K562 (cell line): ENCODE results near the gene SLC7A9. TPM values are rescaled to one million over a fixed set of nuclear protein-coding genes. Genes with fewer than 3 reads are reported as not detected.

Source experiments
- HNRNPH1 ChIP-seq: fragments of 200-400 bp; formaldehyde crosslinking; optimal IDR thresholded peaks from 2 replicates; pipeline ENCODE3; 2017; ENCODE audit warnings: low read depth, mild to moderate bottlenecking, low read length, moderate library complexity
- JUNB ChIP-seq: fragments of 450-650 bp; formaldehyde crosslinking; conservative IDR thresholded peaks from 2 replicates; pipeline ENCODE4 v1.4.0; 2020; ENCODE audit warnings: mild to moderate bottlenecking
- MTA2 ChIP-seq: fragments of 450-650 bp; IDR thresholded peaks from 2 replicates; pipeline ENCODE4 v1.6.1; 2016; ENCODE audit warnings: low read depth
- NCOA4 ChIP-seq: fragments of 450-650 bp; IDR thresholded peaks from 2 replicates; pipeline ENCODE4 v1.6.1; 2018; ENCODE audit warnings: mild to moderate bottlenecking; ENCODE audit not compliant: partially characterized antibody
- SREBF1 ChIP-seq: fragments of 150-350 bp; IDR thresholded peaks from 2 replicates; pipeline ENCODE4 v1.6.1; 2014; ENCODE audit warnings: antibody characterized with exemption, low read depth, low read length, borderline replicate concordance
- ZNF232 ChIP-seq: sonication (generic); formaldehyde crosslinking; IDR thresholded peaks from 2 replicates; pipeline ENCODE4 v1.8.0; 2022; ENCODE audit warnings: mild to moderate bottlenecking, missing genetic modification reagents
- polyA plus RNA-seq, 8 experiments: library from polyadenylated mRNA; depleted of rRNA in 4 of 8; stranded (reverse) in 5 of 8; unstranded in 3 of 8; fragments of >200 nt; fragmentation: Nextera tagmentation in 2 of 8; fragmentation: Illumina TruSeq in 1 of 8; extraction: Ambion mirVana in 2 of 8; extraction: Trizol in 1 of 8; gene quantifications; 2 replicates each; pipeline versions ENCODE4 v1.2.1 to v1.2.3, GENCODE V29; 2011 to 2014; ENCODE audit warnings: inconsistent platforms in 1 of 8, missing spikeins in 1 of 8
- total RNA-seq, 7 experiments: library from RNA; depleted of rRNA in 6 of 7; stranded (reverse); fragments of >200 nt in 6 of 7; fragmentation: Illumina TruSeq in 2 of 7; extraction: Trizol in 2 of 7; gene quantifications; 2 replicates each; pipeline versions ENCODE4 v1.2.1 to v1.2.3, GENCODE V29; 2011 to 2021; ENCODE audit warnings: low replicate concordance in 1 of 7
- TF ChIP-seq, protein P1 (sequence below): IDR thresholded peaks from 2 replicates; pipeline ENCODE4 v1.6.1; 2011; ENCODE audit not compliant: insufficient read length; ENCODE audit errors: extremely low read depth
- TF ChIP-seq, protein P2 (sequence below): fragments of 250-450 bp; sonication (Bioruptor Pico); IDR thresholded peaks from 2 replicates; pipeline ENCODE4 v1.8.0; 2022; ENCODE audit warnings: inconsistent platforms
- TF ChIP-seq, protein P3 (sequence below): fragments of 450-650 bp; formaldehyde crosslinking; IDR thresholded peaks from 2 replicates; pipeline ENCODE4 v1.4.0; 2020; ENCODE audit warnings: mild to moderate bottlenecking

Gene SLC7A9
- total and polyA plus RNA-seq, 9 of the 15 experiments (the other 6 are each of a cell fraction or from before 2014, with no cell fraction given) = not detected

DNA sequence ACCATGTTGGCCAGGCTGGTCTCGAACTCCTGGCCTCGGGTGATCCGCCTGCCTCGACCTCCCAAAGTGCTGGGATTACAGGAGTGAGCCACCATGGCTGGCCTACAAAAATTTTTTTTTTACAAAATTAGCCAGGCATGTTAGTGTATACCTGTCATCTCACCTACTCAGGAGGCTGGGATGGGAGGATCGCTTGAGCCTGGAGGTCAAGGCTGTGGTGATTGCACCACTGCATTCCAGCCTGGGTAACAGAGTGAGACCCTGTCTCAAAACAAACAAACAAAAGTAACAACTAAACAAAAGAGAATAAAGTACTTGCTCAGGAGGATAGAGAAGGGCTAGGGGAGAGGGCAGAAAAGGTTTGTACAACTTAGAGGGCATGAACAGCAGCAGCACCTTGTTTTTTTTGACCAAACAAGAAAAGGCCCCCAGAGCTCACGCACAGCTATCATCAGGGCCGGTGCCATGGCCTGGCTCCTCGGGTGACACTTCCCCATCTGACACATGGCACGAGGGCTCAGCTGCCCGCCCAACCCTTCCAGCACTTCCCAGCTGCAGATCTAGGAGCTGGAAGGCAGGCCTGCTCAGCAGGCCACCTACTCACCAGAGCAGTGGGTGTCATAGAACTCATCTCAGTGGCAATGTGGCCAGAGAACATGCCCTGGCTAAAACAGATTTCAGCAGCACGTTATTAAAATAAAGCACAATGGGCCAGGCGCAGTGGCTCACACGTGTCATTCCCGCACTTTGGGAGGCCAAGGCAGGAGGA is 8.6 kb upstream of the SLC7A9 start (continued):
- TF ChIP-seq, protein P1, sequence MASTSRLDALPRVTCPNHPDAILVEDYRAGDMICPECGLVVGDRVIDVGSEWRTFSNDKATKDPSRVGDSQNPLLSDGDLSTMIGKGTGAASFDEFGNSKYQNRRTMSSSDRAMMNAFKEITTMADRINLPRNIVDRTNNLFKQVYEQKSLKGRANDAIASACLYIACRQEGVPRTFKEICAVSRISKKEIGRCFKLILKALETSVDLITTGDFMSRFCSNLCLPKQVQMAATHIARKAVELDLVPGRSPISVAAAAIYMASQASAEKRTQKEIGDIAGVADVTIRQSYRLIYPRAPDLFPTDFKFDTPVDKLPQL = no peak
- TF ChIP-seq, protein P2, sequence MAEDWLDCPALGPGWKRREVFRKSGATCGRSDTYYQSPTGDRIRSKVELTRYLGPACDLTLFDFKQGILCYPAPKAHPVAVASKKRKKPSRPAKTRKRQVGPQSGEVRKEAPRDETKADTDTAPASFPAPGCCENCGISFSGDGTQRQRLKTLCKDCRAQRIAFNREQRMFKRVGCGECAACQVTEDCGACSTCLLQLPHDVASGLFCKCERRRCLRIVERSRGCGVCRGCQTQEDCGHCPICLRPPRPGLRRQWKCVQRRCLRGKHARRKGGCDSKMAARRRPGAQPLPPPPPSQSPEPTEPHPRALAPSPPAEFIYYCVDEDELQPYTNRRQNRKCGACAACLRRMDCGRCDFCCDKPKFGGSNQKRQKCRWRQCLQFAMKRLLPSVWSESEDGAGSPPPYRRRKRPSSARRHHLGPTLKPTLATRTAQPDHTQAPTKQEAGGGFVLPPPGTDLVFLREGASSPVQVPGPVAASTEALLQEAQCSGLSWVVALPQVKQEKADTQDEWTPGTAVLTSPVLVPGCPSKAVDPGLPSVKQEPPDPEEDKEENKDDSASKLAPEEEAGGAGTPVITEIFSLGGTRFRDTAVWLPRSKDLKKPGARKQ (CRISPR knock-in tag) = no peak
- TF ChIP-seq MTA2 (no peak), ZNF232 (CRISPR knock-in tag) (no peak), HNRNPH1 (no peak), JUNB (CRISPR knock-in tag) (no peak), NCOA4 (no peak), SREBF1 (no peak)
- TF ChIP-seq, protein P3, sequence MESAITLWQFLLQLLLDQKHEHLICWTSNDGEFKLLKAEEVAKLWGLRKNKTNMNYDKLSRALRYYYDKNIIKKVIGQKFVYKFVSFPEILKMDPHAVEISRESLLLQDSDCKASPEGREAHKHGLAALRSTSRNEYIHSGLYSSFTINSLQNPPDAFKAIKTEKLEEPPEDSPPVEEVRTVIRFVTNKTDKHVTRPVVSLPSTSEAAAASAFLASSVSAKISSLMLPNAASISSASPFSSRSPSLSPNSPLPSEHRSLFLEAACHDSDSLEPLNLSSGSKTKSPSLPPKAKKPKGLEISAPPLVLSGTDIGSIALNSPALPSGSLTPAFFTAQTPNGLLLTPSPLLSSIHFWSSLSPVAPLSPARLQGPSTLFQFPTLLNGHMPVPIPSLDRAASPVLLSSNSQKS (CRISPR knock-in tag) = no peak
- TF ChIP-seq, all 486 proteins: peak for 0
